Brain pericyte (primary cell): ENCODE results near the gene GJD3.

ENCODE experiments used
- DNase-seq: peaks from one replicate; pipeline ENCODE4 v3.0.0-alpha.2; 2012; ENCODE audit warnings: low read depth, low spot score

GJD3 gene

DNA sequence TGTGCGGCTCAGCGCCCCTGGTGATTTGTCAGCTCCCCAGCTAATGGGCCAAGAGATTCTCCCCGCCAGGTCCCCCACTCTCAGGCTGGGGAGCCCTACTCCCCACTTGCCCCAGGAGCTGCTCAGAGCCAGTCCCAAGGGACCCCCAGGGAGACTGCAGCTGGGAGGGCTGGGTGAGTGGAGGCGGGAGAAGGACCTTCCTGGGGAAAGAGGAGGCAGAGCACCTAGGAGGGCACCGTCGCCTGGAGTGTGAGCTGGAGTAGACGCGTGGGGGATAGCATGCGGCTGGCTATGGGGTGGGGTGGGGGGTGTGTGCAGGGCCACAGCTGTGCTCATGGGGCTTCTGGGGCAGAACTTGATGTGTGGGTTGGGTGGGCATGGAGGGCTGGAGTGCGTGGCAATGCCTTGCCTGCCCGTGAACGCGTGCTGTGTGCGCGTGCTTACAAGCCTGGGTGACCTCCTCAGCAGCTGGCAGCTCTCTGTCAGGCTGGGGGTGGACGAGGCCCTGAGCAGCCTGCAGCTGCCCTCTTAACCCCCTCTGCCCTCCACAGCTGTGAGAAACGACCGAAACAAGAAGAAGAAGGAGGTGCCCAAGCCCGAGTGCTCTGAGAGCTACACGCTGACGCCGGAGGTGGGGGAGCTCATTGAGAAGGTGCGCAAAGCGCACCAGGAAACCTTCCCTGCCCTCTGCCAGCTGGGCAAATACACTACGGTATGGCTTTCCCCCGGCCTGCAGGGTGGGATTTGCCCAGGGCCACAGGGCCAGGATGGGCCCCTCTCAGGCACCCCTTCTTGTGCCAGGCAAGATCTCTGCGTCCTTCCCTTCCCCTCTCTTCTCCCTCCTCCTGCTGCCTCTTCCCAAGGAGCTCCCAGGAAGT, 12.9 kb downstream of the GJD3 start:
- no peak for DNase-seq

DNA sequence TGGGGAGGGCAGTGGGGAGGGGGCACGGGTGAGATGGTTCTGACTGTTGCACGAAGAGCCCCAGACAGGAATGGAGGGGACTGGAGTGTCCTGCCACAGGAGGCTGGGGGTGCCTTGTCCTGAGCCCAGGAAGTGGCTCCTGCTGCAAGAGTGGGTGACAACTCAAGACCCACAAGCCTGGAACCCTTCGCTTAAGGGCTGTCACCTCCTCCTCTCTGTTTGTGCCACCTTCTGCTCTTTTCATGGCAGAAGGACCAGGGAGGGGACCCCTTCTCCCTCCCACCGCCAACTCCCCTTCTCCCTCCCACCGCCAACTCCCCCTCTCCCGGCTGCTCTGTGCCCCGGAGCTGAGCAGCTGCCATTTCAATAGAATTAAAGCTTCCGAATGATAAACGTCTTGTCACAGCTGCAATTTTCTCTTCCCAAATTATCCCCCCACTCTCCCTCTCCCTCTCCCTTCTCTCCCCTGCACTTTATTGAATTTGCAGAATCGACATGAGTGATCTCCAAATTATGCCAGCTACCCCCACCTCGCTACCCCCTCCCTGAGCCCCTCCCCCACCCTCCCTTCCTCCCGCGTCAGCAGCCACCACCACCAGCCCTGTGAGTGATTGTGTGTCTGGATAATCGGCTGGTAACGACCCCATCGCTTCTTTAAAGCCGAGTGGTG, 13.7 kb downstream of the GJD3 start:
- DNase-seq, result no peak

DNA sequence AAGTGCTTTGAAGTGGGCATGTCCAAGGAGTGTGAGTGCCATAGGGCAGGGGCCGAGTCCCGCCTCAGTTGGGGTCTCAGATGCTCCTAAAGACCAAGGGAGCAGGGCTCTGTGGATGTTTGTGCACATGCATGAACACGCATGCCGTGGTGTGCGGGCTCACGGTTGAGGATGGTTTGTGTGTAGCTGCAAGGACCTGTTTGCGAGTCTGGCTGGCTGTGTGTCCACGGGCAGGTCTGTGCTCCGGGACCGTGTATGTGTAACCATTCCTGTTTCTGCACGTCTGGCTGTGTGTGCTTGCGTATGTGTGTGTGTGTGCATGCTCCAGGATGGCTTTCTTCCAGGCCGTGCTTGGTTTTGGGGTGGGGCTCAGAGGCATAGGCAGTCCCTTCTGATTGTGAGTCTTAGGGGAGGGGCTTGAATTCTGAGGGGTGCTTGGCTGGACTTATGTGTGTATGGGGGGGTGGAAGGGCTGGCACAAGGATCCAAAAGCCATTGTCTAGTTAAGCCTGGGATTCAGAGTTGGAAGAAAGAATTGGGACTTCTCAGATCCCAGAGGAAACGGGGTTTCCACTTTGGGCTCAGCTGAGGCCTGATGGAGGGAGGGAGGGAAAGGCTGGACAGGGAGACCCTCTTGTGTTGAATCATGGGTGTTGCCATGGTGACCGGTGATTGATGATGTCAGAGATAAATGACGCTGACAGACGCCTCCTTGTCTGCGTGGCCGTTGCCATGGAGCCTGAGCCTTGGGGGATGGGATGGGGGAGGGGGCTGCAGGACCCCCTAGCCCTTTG, 14.4 kb downstream of the GJD3 start:
- no peak for DNase-seq

DNA sequence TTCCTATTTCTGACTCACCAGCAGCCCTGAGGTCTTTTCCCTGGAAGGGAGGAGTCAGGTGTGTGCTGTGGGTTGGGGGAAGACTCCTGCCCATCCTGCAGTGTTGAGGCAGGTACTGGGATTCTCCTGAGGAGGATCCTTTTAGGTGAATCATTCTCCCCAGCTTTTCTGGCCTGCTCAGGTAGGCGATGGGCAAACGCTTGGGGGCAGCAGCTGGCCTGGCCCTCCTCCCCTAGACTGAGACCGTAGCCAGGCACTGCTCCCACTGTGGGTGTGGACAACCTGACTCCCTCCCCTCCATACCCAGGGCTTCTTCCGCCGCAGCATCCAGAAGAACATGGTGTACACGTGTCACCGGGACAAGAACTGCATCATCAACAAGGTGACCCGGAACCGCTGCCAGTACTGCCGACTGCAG, 15.1 kb downstream of the GJD3 start:
- DNase-seq, result no peak

DNA sequence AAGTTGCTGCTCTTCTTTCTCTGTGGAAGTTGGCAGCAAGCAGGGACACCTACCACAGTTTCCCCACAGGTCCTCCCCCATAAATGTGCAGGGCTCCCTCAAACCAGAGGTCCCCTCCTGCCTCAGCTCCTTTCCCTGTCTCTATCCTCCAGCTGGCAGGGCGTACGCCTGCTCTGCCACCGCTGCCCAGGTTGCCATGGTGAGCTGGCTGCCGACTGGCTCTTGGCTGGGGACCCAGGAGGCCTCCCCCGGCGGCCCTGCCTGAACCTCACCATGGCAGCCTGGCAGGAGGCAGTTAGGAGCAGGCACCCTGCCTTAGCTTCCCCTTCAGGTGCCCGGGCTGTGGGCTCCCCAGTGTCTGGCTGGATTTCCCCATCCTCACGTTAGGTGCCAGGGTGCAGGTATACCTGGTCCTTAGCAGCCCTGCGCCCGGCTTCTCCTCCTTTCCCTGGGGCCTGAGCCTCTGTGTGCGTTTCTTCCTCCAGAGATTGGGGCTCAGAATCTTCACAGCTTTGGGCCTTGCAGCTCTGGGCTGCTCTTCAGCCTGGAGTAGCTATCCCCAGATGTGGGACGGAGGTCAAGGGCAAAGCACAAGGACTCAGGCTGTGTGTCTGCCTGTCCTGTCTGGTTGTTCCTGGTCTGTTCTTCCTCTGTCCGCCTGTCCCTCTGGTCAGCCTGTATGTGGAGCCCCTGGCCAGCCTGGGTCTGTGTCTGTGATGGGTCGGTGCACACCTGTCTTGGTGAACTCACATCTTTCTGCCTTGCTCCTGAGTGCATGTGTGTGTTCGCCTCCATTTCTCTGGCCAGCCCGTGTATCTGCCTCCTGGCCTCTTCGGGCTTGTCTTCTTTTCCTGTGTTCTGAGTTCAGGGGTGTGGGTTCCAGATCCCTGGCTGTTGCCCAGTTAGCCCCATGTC, 15.7 kb downstream of the GJD3 start:
- no peak for DNase-seq

DNA sequence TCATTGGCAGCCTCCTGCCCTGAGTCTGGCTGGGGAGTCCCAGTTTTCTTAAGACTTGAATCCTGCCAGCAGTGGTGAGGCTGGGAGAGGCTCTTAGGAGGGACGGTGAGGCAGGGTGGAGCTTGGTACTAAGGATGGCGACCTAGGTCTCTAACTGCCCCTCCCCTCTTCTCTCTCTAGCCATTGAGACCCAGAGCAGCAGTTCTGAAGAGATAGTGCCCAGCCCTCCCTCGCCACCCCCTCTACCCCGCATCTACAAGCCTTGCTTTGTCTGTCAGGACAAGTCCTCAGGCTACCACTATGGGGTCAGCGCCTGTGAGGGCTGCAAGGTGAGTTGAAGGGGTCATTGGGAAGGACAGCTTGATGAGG, 16.4 kb downstream of the GJD3 start:
- no peak for DNase-seq

DNA sequence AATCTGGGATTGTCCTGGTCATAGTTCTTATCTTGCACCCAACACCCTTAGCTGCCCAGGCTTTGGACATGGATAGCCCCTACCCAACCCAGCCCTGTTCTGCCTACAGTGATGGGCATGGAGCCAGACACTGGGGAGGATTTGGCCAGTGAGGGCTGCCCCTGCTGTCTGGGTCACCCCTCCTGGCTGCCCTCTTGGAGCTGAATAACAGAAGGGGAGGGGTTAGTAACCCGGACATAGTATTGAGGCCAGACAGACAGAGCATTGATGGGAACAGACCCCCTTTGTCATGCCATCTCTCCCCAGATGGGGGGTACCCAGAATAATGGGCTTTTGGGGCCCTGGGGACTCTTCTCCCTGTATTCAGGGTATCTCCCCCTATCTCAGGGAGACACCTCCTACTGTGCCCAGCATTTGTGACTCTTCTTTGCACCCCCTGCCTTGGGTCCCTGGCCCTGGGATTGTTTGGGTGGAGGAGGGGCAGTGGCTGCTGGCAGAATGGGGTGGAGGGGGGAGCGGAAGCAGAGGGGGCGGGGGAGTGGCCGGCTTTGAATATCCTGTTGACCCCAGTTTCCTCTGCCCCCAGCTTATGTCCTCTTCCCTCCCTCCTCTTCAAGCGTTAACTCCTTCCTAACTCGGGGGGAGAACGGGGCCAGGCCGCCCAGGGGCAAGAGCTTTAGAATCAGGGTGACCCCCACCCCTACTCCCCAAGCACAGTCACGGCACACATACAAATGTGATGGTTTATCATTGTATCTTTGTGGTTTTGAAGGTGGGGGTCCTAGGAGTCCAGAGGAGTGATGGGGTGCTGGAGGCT, 17.0 kb downstream of the GJD3 start:
- DNase-seq, result no peak

DNA sequence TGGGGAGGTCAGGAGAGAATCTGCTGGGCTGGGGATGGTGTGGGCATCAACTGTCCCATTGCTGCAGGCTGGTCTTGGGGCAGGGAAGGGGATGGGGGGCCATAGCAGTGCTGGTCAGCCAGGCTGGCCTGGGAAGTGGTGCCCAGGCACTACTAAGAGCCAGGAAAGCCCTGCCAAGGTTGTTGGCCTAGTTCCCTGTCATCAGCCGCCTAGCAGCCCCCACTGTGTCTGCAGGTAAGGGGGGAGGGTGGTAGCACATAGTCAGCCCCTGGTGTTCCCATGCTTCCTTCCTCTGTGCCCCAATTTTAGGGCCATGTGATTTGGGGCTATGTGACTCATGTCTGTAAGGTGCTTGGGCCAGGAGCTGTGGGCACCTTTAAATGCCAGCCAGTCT, 17.8 kb downstream of the GJD3 start:
- DNase-seq, result no peak

DNA sequence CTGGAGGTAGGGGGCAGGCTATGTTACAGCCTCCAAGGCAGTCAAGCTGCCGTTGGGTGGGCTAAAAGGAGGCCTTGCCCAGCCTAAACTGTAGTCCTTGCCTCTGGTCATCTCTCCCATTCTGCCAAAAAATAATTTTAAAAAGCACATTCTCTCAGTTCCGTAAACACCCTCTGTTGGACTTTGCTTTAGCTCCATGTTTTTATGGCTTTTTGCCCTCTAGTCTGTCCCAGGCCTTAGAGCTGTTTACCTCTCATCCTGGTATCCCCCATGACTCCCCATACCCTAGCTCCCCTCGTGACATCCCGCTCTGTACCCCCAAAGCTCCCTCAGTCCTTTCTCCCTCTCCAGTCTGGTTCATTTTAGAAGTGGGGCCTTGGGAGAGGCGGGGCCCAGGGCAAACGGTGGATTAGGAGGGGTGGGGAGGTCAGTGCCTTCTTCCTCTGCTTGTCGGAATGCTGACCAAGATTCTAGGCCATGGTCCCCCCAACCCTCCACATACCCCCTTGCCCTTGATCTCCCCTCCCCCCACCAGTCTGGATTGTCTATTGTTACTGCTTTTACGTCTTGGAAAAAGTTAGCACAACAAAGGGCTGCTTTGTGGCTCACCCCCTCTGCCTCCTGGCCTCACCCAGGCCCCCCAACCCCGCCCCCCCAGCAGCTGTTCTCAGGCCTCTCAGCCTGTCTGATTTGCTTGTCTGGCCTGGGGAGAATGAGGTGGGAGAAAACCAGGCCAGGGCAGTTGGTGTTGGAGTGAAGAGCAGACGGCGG, 18.4 kb downstream of the GJD3 start:
- DNase-seq, result no peak

DNA sequence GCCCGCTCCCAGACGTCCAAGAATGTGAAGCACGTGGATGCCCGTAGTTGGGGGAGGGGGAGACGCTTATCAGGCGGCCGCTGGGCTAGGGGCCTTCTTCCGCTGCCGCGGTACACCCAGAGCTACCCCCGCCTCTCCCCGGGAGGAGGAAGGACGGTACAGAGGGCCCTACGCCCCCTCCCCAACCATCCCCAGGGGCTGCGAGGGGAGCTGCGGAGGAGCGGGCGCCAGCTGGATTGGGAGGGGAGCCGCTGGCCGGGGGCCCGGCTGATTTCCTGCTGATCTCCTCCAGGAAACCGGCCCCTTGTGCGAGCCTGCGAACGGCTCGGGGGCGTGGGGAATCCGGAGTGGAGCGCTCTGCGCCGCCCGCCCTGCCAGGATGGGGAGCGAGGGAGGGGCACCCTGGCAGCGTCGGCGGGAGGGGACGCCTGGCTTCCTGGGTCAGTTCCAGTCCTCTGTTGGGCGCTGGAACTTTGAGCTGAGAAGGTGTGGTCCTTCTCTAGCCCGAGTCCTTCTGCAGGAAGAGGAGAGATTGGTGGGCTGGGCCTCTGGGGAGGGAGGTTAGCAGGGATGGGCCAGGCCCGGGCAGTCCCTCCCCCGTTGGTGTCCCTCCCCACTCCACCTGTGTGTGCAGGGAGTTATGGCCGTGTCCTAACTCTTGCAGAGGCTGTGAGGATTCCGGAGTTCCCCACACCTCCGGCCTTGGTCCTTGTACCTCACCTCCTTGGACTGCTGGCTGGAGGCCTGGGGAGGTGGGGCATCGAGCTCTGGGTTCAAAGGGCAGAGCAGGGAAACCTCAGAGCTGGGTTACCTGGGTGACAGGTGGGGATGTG, 19.2 kb downstream of the GJD3 start:
- no peak for DNase-seq

DNA sequence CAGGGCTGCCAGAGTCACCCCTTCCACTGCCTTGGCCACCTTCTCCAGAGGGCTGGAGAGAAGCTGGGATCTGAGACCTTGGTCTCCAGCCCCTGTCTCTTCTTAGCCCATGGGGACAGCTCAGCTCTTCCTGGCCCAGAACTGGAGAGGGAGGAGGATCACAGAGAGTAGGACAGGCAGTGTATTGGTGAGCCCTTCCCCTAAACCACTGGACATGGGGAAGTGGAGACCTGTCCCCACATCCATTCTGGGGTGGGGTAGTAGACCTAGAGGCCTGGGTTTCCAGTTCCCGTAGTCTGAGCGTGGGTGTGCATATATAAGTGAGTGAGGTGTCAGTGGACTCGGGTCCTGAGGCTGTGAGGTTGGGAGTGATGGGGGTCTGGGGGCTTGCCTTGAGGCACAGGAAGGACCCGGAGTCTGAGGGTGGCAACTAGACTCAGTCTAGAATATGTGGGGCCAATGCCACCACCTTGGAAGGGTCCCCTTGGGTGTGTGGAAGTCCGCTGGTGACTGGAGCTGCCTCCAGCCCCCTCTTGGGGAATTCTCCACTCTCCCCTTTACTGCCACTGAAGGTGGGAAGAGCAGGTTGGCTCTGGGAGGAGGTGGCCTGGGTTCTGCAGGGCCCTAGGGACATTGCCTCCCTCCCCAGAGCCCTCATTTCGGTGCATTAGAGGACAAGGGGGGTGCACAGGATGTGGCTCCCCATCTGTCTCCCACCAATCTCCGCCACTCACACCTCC, 19.9 kb downstream of the GJD3 start:
- no peak for DNase-seq

DNA sequence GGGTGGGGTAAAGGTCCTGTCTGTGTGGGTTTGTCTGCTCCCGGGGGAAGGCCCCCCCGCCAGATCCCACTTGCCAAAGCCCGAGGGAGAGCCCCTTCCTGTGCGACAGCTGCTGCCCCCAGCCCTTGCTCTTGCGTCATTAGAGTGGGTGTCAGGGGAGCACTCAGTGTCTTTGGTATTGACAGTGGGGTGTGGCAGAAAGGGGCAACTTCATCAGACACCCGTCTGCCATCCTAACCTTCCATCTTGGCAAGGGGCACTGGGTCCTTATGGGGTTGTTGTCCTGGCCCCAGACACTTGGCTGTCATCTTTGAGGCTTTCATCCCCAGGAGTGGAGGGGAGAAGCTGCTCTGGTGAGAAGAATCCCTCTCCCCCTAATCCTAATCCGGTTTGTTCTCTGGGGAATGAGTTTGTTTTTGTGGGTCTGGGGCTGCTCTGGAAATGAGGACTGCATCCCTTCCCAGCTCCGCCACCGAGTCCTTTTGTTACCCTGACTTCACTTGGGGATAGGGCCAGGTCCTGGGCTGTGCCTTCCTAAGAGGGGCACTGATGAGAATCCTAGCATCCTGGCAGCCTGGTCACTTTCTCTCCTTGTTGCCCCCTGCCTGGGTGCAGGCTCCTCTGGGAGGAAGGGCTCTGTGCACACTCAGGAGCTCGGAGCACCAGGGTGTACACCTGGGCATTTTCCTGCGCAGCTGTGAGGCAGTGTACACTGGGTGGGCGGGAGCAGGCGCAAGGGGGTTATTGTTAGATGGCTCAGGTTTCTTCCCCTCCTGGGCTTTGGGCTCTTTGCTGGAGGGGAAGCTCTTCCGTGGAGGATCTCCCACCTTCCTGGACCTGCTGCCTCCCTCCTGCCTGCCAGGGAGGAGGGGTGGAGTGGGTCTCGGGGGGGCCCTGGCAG, 21.1 kb downstream of the GJD3 start:
- DNase-seq, result no peak

DNA sequence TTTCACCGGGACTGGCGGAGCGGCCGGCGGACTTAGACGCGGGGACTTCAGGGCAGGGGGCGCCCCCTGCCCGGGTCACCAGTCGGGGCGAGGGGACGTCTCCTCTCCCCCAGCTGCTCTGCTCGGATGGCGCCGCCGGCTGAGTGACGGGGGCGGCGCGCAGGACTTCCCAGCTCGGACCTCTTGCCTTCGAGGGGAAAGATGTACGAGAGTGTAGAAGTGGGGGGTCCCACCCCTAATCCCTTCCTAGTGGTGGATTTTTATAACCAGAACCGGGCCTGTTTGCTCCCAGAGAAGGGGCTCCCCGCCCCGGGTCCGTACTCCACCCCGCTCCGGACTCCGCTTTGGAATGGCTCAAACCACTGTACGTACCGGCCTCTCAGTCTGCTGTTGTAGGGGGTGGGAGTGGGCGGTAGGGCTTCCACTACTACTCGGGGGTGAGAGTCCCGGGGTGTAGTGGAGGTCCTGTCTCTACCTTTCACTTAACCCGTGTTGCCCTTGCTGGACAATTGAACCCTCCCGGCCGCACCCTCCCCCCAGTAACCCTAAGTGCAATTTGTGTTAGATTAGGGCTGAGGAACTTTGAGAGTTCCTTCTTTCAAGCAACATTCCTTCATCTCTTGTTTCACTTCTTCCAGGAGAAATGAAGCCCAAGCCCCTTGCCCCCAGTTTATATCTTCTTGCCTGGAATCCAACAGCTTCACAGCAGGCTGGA, 21.9 kb downstream of the GJD3 start:
- no peak for DNase-seq

DNA sequence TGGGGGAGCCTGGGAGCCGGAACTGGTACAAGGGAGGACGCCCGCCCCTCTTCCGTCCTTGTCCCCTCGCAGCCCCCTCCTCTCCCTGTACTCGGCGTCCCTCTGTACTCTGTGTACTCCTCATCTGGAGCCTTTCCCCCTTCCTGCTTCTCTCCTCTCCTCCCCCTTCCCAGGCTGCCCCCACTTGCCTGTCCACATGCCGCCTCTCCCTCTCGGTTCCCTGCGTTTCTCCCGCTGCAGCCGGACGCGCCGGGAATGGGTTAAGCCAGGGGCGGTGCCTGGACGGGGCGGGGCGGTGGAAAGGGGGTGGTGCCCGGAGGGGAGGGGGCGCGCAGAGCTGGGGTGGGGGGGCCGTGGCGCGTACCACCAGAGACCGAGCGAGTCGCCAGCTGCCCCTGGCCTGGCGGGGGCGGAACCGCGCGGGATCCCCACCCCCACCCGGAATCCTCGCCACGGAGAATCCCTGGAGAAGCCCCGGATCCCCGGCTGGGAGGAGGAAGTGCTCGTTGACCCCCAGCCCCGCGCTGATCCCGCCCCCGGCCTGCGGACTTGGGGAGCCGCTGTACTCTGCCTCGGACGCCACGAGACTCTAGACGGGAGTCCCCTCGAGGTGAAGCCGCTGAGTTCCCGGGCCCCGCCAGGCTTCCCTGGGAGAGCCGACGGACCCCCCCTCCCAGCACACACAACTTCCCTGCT, 22.6 kb downstream of the GJD3 start:
- no peak for DNase-seq

DNA sequence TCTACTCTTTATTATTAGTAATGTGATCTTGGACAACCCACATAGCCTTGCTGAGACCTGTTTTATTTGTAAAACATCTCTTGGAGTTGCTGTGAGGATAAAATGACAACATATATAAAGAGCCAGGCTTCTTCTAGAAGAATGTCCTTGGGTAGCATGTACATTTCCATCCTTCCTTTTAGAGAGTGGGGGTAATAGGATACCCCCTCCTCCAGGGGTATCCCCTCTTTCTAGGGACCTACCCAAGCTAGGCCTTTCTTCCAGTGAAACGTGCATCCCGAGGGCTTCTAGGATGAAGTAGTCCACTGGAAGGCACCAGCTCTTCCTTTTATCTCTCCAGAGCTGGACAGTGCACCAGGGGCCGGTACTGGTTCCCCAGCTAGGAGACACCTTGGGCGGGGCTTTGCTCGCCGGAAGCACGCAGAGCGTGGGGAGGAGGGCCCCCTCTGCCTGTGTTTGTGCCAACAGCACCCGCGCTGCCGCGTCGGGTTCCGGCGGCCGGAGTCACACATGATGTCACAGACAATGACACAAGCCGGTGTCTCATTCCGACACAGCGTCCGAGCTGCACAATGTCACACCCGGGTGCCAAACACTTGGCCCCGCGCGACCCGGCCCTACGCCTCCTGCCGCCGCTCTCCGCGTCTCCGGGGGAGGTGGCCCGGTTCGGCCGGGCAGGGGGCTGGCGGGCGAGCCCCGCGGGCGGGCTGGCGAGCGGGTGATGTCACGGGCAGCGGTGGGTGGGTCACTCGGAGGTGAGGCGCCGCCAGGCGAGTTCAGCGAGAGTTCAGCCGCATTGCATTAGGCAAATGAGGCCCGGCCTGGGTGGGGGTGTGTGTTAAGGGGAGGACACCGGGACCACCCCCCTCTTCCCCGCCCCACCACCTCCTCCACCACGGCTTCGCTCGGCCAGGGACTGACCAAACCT, 23.4 kb downstream of the GJD3 start:
- no peak for DNase-seq
